ENCODE results near the gene USP10. TPM values are rescaled to one million over a fixed set of nuclear protein-coding genes. Genes with fewer than 3 reads are reported as not detected.

The USP10 gene, protein sequence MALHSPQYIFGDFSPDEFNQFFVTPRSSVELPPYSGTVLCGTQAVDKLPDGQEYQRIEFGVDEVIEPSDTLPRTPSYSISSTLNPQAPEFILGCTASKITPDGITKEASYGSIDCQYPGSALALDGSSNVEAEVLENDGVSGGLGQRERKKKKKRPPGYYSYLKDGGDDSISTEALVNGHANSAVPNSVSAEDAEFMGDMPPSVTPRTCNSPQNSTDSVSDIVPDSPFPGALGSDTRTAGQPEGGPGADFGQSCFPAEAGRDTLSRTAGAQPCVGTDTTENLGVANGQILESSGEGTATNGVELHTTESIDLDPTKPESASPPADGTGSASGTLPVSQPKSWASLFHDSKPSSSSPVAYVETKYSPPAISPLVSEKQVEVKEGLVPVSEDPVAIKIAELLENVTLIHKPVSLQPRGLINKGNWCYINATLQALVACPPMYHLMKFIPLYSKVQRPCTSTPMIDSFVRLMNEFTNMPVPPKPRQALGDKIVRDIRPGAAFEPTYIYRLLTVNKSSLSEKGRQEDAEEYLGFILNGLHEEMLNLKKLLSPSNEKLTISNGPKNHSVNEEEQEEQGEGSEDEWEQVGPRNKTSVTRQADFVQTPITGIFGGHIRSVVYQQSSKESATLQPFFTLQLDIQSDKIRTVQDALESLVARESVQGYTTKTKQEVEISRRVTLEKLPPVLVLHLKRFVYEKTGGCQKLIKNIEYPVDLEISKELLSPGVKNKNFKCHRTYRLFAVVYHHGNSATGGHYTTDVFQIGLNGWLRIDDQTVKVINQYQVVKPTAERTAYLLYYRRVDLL
- total RNA-seq (2022; extraction: Qiagen RNA extraction), result 72.1 to 93.1 TPM (median 84.1 TPM) in 5 replicates

DNA sequence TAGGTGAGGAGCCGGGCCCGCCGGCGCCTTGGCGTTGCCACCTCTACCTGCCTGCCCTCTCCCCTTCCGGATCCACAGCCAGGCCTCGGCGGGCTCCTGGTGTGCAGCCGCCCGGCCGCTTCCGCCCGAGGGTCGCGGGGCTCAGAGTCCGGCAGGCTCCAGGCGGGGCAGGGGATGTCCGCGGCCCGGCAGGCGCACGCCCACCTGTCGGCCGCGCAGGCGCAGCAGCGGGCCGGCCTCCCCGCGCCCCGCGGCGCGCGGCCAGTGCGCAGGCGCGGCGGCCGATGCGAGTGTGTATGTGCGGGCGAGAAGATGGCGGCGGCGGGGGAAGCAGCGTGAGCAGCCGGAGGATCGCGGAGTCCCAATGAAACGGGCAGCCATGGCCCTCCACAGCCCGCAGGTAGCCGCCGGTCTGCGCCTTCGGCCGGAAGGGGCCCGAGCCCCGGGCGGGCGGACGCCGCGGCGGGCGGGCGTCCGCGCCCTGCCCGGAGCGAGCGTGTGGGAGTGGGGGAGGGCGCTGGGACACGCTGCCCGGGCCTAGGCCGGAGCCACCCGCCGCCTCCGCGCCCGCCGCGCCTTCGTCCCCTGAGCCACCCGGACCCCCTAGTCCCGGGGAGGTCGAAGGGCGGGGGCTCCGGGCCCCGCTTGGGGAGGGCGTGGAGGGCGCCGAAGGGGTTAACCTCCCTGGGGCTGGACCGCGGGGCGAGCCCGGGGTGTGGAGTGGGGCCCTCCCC is at the start of gene USP10:
Gene USP10, plus strand, starts transcription at position 289 of the 734 bp plus-strand sequence. Its CDS starts 91 bp downstream, at position 380.

GRCh38 chr16:84819644-84820304 is 120.0 kb downstream of the USP10 start, which contains the start of gene CRISPLD2:
Gene CRISPLD2, plus strand, starts transcription at chr16:84819985. Its CDS starts 18,511 bp downstream, at chr16:84838496.

Other genes with a start within 250 kb of the USP10 start
- 43.1 to 62.5 TPM (median 54.6 TPM) in 5 replicates for gene MEAK7, start 195.3 kb upstream of the USP10 start, total RNA-seq (2022; extraction: Qiagen RNA extraction)
- gene COTL1, start 81.9 kb upstream of the USP10 start, total RNA-seq (2022; extraction: Qiagen RNA extraction), result 437 to 593 TPM (median 533 TPM) in 5 replicates
- 17.3 to 25.7 TPM (median 23.8 TPM) in 5 replicates for gene KLHL36, start 51.5 kb upstream of the USP10 start, total RNA-seq (2022; extraction: Qiagen RNA extraction)
- 3.0 to 3.5 TPM (median 3.2 TPM) in 5 replicates for gene CRISPLD2, start 120.0 kb downstream of the USP10 start, total RNA-seq (2022; extraction: Qiagen RNA extraction)

Measured in A549 treated with CORT108297 at 1 μM for 4 hours (cell line).